OCI-LY7 (cell line): ENCODE data around the gene ADAMTS6. TPM values are rescaled to one million over a fixed set of nuclear protein-coding genes. Genes with fewer than 3 reads are reported as not detected.
"Not testable (repeated sequence)": the region's sequence is repeated elsewhere in the genome, so short reads cannot be mapped to it uniquely, and the experiment has no call there.

Experiments
- BruUV-seq: library from RNA; stranded (reverse); fragments of 400-500 nt; replicated peaks from 2 replicates; lab custom pipeline; 2021; lab: Mats Ljungman, UMichigan
- CTCF ChIA-PET: fragments of 300-600 bp; sonication (Branson Sonifier 250); formaldehyde crosslinking; loops from one replicate; lab custom pipeline; 2022; ENCODE audit warnings: antibody characterized with exemption; ENCODE audit not compliant: unreplicated experiment; lab: Charles Lee
- POLR2A ChIA-PET: fragments of 300-600 bp; sonication (Branson Sonifier 250); formaldehyde crosslinking; loops from one replicate; lab custom pipeline; 2022; ENCODE audit warnings: antibody characterized with exemption; lab: Charles Lee
- DNase-seq: peaks from one replicate; pipeline ENCODE4 v3.0.0-alpha.2; 2015; ENCODE audit warnings: low spot score
- H2AFZ ChIP-seq: fragments of 200-600 bp; sonication (generic), shearing (Covaris generic); 2 replicates; pipeline ENCODE4 v1.6.1; 2014; ENCODE audit warnings: mild to moderate bottlenecking, antibody characterized with exemption, low read length, moderate library complexity
- H3K27ac ChIP-seq: fragments of 200-600 bp; sonication (generic); 2 replicates; pipeline ENCODE4 v1.5.1; 2014; ENCODE audit warnings: mixed run types, low read depth, mild to moderate bottlenecking, moderate library complexity, low read length, inconsistent platforms; ENCODE audit not compliant: poor library complexity, severe bottlenecking
- H3K36me3 ChIP-seq: fragments of 200-600 bp; sonication (generic); 2 replicates; pipeline ENCODE4 v1.6.1; 2014; ENCODE audit warnings: mild to moderate bottlenecking, antibody characterized with exemption, low read length, moderate library complexity, mixed read lengths; ENCODE audit not compliant: insufficient read depth
- H3K4me1 ChIP-seq: fragments of 200-600 bp; sonication (generic); 2 replicates; pipeline ENCODE4 v1.5.1; 2014; ENCODE audit warnings: mild to moderate bottlenecking, low read length; ENCODE audit not compliant: insufficient read depth, poor library complexity, severe bottlenecking
- H3K4me2 ChIP-seq: fragments of 200-600 bp; sonication (generic); 2 replicates; pipeline ENCODE4 v1.6.1; 2014; ENCODE audit warnings: mild to moderate bottlenecking, low read length
- H3K4me3 ChIP-seq: fragments of 200-600 bp; sonication (generic); 2 replicates; pipeline ENCODE4 v1.5.1; 2014; ENCODE audit warnings: mild to moderate bottlenecking, low read depth, low read length; ENCODE audit not compliant: poor library complexity, severe bottlenecking
- H3K79me2 ChIP-seq: fragments of 200-600 bp; sonication (generic); 2 replicates; pipeline ENCODE4 v1.6.1; 2016; ENCODE audit warnings: low read depth, mild to moderate bottlenecking, low read length, moderate library complexity, mixed read lengths; ENCODE audit not compliant: insufficient read depth
- H3K9me2 ChIP-seq: fragments of 200-600 bp; sonication (generic); 2 replicates; pipeline ENCODE4 v1.6.1; 2016; ENCODE audit warnings: mild to moderate bottlenecking, low read length, mixed read lengths; ENCODE audit not compliant: insufficient read depth
- H3K9me3 ChIP-seq: fragments of 200-600 bp; sonication (generic); 2 replicates; pipeline ENCODE4 v1.6.1; 2014; ENCODE audit warnings: mild to moderate bottlenecking, mixed run types, low read length, mixed read lengths
- H4K20me1 ChIP-seq: fragments of 200-600 bp; sonication (generic); 2 replicates; pipeline ENCODE4 v1.6.1; 2014; ENCODE audit warnings: mild to moderate bottlenecking, antibody characterized with exemption, low read length, moderate library complexity, mixed read lengths; ENCODE audit not compliant: insufficient read depth
- EZH2phosphoT487 ChIP-seq: fragments of 200-600 bp; sonication (generic); IDR thresholded peaks from 2 replicates; pipeline ENCODE4 v1.6.1; 2018; ENCODE audit warnings: low read depth, borderline replicate concordance, mild to moderate bottlenecking, mixed run types, antibody characterized with exemption, low read length, moderate library complexity, mixed read lengths
- intact Hi-C: fragments of 100-400 bp; cut with micrococcal nuclease; formaldehyde crosslinking; loops from one replicate; pipeline ENCODE4 v1.10.0; 2022; ENCODE audit not compliant: unreplicated experiment
- total RNA-seq, 2 experiments: library from RNA; depleted of rRNA in 1 of 2; stranded (reverse); fragments of >200 nt in 1 of 2; shearing (Covaris generic) in 1 of 2; gene quantifications; 2 replicates each; pipeline ENCODE4 v1.2.3, GENCODE V29; 2014 to 2022
- TF ChIP-seq, protein P1 (sequence below): fragments of 200-600 bp; sonication (generic); conservative IDR thresholded peaks from 2 replicates; pipeline ENCODE4 v1.5.1; 2014; ENCODE audit warnings: mild to moderate bottlenecking, antibody characterized with exemption, low read length, moderate library complexity, mixed read lengths

ADAMTS6 gene
- total RNA-seq, 2 experiments from 2014 or later: 13.9 to 18.1 TPM

GRCh38 chr5:65327582-65327981, 154.1 kb downstream of the ADAMTS6 start:
- no peaks in the 10 kb centered on the region for H3K9me2 ChIP-seq
- CTCF ChIA-PET: no interaction called here
- no peak overlapping the region for H3K4me2 ChIP-seq
- H3K4me1 ChIP-seq: no peaks in the 10 kb centered on the region
- intact Hi-C loops: no loop called here
- H3K9me3 ChIP-seq: no peaks in the 10 kb centered on the region
- H3K27ac ChIP-seq: no peak overlapping the region
- no peak for DNase-seq
- POLR2A ChIA-PET: no interaction called here
- no peaks in the 10 kb centered on the region for H4K20me1 ChIP-seq
- TF ChIP-seq, protein P1, sequence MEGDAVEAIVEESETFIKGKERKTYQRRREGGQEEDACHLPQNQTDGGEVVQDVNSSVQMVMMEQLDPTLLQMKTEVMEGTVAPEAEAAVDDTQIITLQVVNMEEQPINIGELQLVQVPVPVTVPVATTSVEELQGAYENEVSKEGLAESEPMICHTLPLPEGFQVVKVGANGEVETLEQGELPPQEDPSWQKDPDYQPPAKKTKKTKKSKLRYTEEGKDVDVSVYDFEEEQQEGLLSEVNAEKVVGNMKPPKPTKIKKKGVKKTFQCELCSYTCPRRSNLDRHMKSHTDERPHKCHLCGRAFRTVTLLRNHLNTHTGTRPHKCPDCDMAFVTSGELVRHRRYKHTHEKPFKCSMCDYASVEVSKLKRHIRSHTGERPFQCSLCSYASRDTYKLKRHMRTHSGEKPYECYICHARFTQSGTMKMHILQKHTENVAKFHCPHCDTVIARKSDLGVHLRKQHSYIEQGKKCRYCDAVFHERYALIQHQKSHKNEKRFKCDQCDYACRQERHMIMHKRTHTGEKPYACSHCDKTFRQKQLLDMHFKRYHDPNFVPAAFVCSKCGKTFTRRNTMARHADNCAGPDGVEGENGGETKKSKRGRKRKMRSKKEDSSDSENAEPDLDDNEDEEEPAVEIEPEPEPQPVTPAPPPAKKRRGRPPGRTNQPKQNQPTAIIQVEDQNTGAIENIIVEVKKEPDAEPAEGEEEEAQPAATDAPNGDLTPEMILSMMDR: no peak
- no peak for TF ChIP-seq EZH2phosphoT487
- no peaks in the 10 kb centered on the region for H3K36me3 ChIP-seq
- no TSS peak for BruUV-seq
- H2AFZ ChIP-seq: no peak overlapping the region
- no peaks in the 10 kb centered on the region for H3K79me2 ChIP-seq
- no peak overlapping the region for H3K4me3 ChIP-seq

DNA sequence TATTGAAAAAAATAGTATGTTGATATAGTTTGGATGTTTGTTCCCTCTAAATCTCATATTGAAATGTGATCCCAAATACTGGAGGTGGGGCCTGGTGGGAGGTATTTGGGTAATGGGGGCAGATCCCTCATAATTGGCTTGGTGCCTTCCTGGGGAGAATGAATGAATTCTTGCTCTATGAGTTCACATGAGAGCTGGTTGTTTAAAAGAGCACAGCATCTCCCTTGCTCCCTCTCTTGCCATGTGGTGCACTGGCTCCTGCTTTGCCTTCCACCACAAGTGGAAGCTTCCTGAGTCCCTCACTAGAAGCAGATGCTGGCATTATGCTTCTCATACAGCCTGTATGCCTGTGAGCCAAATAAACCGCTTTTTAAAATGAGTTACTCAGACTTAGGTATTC, 154.8 kb downstream of the ADAMTS6 start:
- no peaks in the 10 kb centered on the region for H3K79me2 ChIP-seq
- H3K9me2 ChIP-seq: no peaks in the 10 kb centered on the region
- ChIA-PET CTCF (no interaction called here), POLR2A (no interaction called here)
- H4K20me1 ChIP-seq: no peaks in the 10 kb centered on the region
- no peak overlapping the region for H3K4me2 ChIP-seq
- no peak overlapping the region for H3K4me3 ChIP-seq
- no TSS peak for BruUV-seq
- DNase-seq: no peak
- no peak overlapping the region for H3K27ac ChIP-seq
- no peak for TF ChIP-seq EZH2phosphoT487
- TF ChIP-seq, protein P1: no peak
- H3K36me3 ChIP-seq: no peaks in the 10 kb centered on the region
- intact Hi-C loops: no loop called here
- no peaks in the 10 kb centered on the region for H3K9me3 ChIP-seq
- no peaks in the 10 kb centered on the region for H3K4me1 ChIP-seq
- H2AFZ ChIP-seq: no peak overlapping the region

DNA sequence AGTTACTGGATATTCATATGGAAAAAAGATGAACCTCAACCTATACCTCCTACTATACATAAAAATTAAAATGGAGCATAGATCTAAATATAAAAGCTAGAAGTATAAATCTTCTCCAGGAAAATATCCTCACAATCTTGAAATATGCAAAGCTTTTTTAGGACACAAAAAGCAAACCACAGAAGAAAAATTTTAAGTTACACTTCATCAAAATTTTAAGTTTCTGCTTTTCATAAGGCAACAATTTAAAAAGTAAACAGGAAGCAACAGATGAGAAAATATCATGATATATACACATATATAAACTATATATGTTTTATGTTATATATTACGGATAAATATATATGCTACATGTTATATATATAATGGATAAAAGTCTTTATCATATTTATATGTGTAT, 157.5 kb downstream of the ADAMTS6 start:
- Histone ChIP-seq H4K20me1 (no peaks in the 10 kb centered on the region), H2AFZ (no peak overlapping the region), H3K36me3 (no peaks in the 10 kb centered on the region), H3K79me2 (no peaks in the 10 kb centered on the region), H3K9me2 (no peaks in the 10 kb centered on the region), H3K9me3 (no peaks in the 10 kb centered on the region), H3K4me2 (no peak overlapping the region), H3K4me3 (no peak overlapping the region), H3K27ac (no peak overlapping the region), H3K4me1 (no peaks in the 10 kb centered on the region)
- TF ChIP-seq, protein P1: no peak
- TF ChIP-seq EZH2phosphoT487: no peak
- no TSS peak for BruUV-seq
- CTCF ChIA-PET: no interaction called here
- intact Hi-C loops: no loop called here
- no peak for DNase-seq
- POLR2A ChIA-PET: no interaction called here

- H3K27ac ChIP-seq, H3K36me3 ChIP-seq, H3K4me1 ChIP-seq, CTCF ChIA-PET, H3K9me3 ChIP-seq, H4K20me1 ChIP-seq, intact Hi-C loops, DNase-seq, POLR2A ChIA-PET, H3K4me3 ChIP-seq, BruUV-seq, H3K4me2 ChIP-seq, H3K79me2 ChIP-seq, H3K9me2 ChIP-seq, H2AFZ ChIP-seq: not testable (repeated sequence)
These were observed 161.0 kb downstream of the ADAMTS6 start for GRCh38 chr5:65320704-65321103.
